MCF 10A (cell line): Measurements from ENCODE around the gene SLC2A1. TPM values are rescaled to one million over a fixed set of nuclear protein-coding genes. Genes with fewer than 3 reads are reported as not detected.

Experiments
- BruUV-seq: library from RNA; stranded (reverse); fragments of 400-500 nt; replicated peaks from 2 replicates; lab custom pipeline; 2021; lab: Mats Ljungman, UMichigan
- CTCF ChIA-PET: fragments of 300-600 bp; sonication (Branson Sonifier 250); formaldehyde crosslinking; extraction: SDS; loops from one replicate; lab custom pipeline; 2021; ENCODE audit warnings: antibody characterized with exemption, inconsistent platforms; lab: Yijun Ruan, JAX
- POLR2A ChIA-PET: fragments of 300-600, 350-650 bp; sonication (Branson Sonifier 250); formaldehyde crosslinking; extraction: SDS; loops from one replicate; lab custom pipeline; 2020; ENCODE audit warnings: antibody characterized with exemption, inconsistent platforms; lab: Yijun Ruan, JAX
- DNase-seq: peaks from one replicate; pipeline ENCODE4 v3.0.0-alpha.2; 2018; ENCODE audit not compliant: unreplicated experiment
- H3K27ac Mint-ChIP-seq: one replicate; pipeline ENCODE4 v1.8.0; 2022; ENCODE audit warnings: mild to moderate bottlenecking, low read depth, mixed read lengths; ENCODE audit not compliant: unreplicated experiment
- H3K27me3 Mint-ChIP-seq: one replicate; pipeline ENCODE4 v1.8.0; 2022; ENCODE audit warnings: mixed read lengths; ENCODE audit not compliant: insufficient read depth, unreplicated experiment
- H3K36me3 Mint-ChIP-seq: one replicate; pipeline ENCODE4 v1.8.0; 2022; ENCODE audit warnings: mild to moderate bottlenecking, moderate library complexity, mixed read lengths; ENCODE audit not compliant: insufficient read depth, unreplicated experiment
- H3K4me1 Mint-ChIP-seq: one replicate; pipeline ENCODE4 v1.8.0; 2022; ENCODE audit warnings: mixed read lengths; ENCODE audit not compliant: insufficient read depth, unreplicated experiment
- H3K4me3 Mint-ChIP-seq: one replicate; pipeline ENCODE4 v1.8.0; 2022; ENCODE audit warnings: mild to moderate bottlenecking, moderate library complexity, mixed read lengths; ENCODE audit not compliant: unreplicated experiment
- H3K9me3 Mint-ChIP-seq: one replicate; pipeline ENCODE4 v1.8.0; 2022; ENCODE audit warnings: mixed read lengths; ENCODE audit not compliant: unreplicated experiment
- CTCF ChIP-seq: fragments of 200-600 bp; IDR thresholded peaks from one replicate; pipeline ENCODE4 v1.8.0; 2022; ENCODE audit warnings: antibody characterized with exemption, mild to moderate bottlenecking; ENCODE audit not compliant: unreplicated experiment
- intact Hi-C: fragments of 100-400 bp; cut with micrococcal nuclease; formaldehyde crosslinking; loops from 2 replicates; pipeline ENCODE4 v1.14.1; 2022
- total RNA-seq: library from RNA; stranded (reverse); gene quantifications from 2 replicates; pipeline ENCODE4 v1.2.3, GENCODE V29; 2022

SLC2A1 gene
- total RNA-seq, 1 experiment from 2014 or later, result 87.5 TPM

GRCh38 chr1:42961312-42962091 lies 2.8 kb upstream of the SLC2A1 start:
- intact Hi-C loops, result no loop called here
- ChIA-PET CTCF (interaction anchor here (0.7 to 1.7 kb wide), 4 partner anchors 24 to 111 kb away, joined by 3 to 5 read pairs (median 5); no protein-coding TSS in a partner anchor), POLR2A (interaction anchor here (0.5 to 16.8 kb wide), 11 partner anchors 13 to 280 kb away, joined by 3 to 403 read pairs (median 4); partner anchors contain the start of gene YBX1)
- Mint-ChIP-seq H3K36me3 (no peaks in the 10 kb centered on the region), H3K27me3 (no peaks in the 10 kb centered on the region), H3K4me3 (no peak overlapping the region), H3K9me3 (no peaks in the 10 kb centered on the region), H3K27ac (no peak overlapping the region), H3K4me1 (peaks cover 33% of the 10 kb centered on the region)
- BruUV-seq, result no TSS peak
- DNase-seq, result no peak
- no peak for TF ChIP-seq CTCF

GRCh38 chr1:42960566-42961311 lies 2.1 kb upstream of the SLC2A1 start:
- peaks cover 36% of the 10 kb centered on the region for H3K4me1 Mint-ChIP-seq
- no peak for TF ChIP-seq CTCF
- POLR2A ChIA-PET, result interaction anchor here (0.7 to 16.8 kb wide), 10 partner anchors 14 to 279 kb away, joined by 3 to 403 read pairs (median 4); partner anchors contain the start of gene YBX1

GRCh38 chr1:42960122-42960390 lies 1.4 kb upstream of the SLC2A1 start:
- H3K4me1 Mint-ChIP-seq, result peaks cover 41% of the 10 kb centered on the region
- H3K9me3 Mint-ChIP-seq, result no peaks in the 10 kb centered on the region
- BruUV-seq, result no TSS peak
- H3K36me3 Mint-ChIP-seq, result no peaks in the 10 kb centered on the region
- H3K27ac Mint-ChIP-seq, result no peak overlapping the region
- no peak for TF ChIP-seq CTCF
- intact Hi-C loops, result no loop called here
- CTCF ChIA-PET, result interaction anchor here (0.6 to 1.7 kb wide), 2 partner anchors 41 to 47 kb away, joined by 3 to 5 read pairs; no protein-coding TSS in a partner anchor
- no peaks in the 10 kb centered on the region for H3K27me3 Mint-ChIP-seq
- no peak for DNase-seq
- peak overlapping the region; percentile 91 for H3K4me3 Mint-ChIP-seq
- POLR2A ChIA-PET, result interaction anchor here (1.2 to 16.8 kb wide), 8 partner anchors 10 to 62 kb away, joined by 3 to 403 read pairs (median 6); no protein-coding TSS in a partner anchor

More at GRCh38 chr1:42960566-42961311, 2.1 kb upstream of the SLC2A1 start:
- no peaks in the 10 kb centered on the region for H3K27me3 Mint-ChIP-seq
- intact Hi-C loops, result no loop called here
- CTCF ChIA-PET, result interaction anchor here (0.6 to 1.7 kb wide), 2 partner anchors 41 to 48 kb away, joined by 3 to 5 read pairs; no protein-coding TSS in a partner anchor
- H3K4me3 Mint-ChIP-seq, result peak overlapping the region; percentile 22
- DNase-seq, result no peak
- no peaks in the 10 kb centered on the region for H3K36me3 Mint-ChIP-seq
- no peak overlapping the region for H3K27ac Mint-ChIP-seq
- BruUV-seq, result no TSS peak
- H3K9me3 Mint-ChIP-seq, result no peaks in the 10 kb centered on the region
